Stomach (tissue), 4 donors: ENCODE measurements around the gene PLCB1.

Source experiments
- POLR2A ChIP-seq, 4 donors: fragments of 450-650 bp; IDR thresholded peaks; one replicate each; pipeline ENCODE4 v1.6.1; 2016; ENCODE audit warnings: antibody characterized with exemption in 4 of 4, control low read depth in 2 of 4, mild to moderate bottlenecking in 1 of 4, moderate library complexity in 1 of 4
- TF ChIP-seq, protein P1 (sequence below), 7 experiments: fragments of 450-650 bp in 4 of 7; fragments of 200-600 bp in 3 of 7; sonication (generic) in 3 of 7; IDR thresholded peaks; one replicate each; pipeline ENCODE4 v1.5.1; 2016 to 2019; ENCODE audit warnings: antibody characterized with exemption in 7 of 7, control low read depth in 2 of 7, mild to moderate bottlenecking in 1 of 7

DNA sequence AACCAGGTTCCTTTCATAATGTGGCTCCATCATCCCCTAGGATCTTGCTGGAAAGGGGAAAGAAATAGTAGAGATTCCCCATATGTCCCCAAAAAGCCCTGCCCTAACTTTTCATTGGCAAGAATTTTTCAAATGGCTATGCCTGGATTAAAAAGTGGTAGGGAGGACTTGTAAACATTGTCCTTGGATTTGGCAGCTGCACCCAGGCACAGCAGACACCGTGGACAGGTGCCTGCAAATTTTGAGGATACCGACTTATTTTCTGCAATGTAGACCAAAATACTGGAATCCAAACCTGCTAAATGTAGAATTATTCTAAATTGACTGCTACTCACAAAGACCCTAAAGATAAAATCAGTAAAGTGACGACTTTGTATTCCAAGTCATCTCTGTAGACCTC, 733.6 kb downstream of the PLCB1 start:
- TF ChIP-seq POLR2A (IDR thresholded peaks at IDR 0.05): no peak
- TF ChIP-seq, protein P1, sequence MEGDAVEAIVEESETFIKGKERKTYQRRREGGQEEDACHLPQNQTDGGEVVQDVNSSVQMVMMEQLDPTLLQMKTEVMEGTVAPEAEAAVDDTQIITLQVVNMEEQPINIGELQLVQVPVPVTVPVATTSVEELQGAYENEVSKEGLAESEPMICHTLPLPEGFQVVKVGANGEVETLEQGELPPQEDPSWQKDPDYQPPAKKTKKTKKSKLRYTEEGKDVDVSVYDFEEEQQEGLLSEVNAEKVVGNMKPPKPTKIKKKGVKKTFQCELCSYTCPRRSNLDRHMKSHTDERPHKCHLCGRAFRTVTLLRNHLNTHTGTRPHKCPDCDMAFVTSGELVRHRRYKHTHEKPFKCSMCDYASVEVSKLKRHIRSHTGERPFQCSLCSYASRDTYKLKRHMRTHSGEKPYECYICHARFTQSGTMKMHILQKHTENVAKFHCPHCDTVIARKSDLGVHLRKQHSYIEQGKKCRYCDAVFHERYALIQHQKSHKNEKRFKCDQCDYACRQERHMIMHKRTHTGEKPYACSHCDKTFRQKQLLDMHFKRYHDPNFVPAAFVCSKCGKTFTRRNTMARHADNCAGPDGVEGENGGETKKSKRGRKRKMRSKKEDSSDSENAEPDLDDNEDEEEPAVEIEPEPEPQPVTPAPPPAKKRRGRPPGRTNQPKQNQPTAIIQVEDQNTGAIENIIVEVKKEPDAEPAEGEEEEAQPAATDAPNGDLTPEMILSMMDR (IDR thresholded peaks at IDR 0.05): no peak
